ENCODE results near the gene KRTAP2-2. TPM values are rescaled to one million over a fixed set of nuclear protein-coding genes. Genes with fewer than 3 reads are reported as not detected.
"Not testable (repeated sequence)": the region's sequence is repeated elsewhere in the genome, so short reads cannot be mapped to it uniquely, and the experiment has no call there.

KRTAP2-2 gene
- polyA plus RNA-seq, 3 donors from 2014 or later: not detected

GRCh38 chr17:41073676-41074075 lies 18.6 kb upstream of the KRTAP2-2 start:
- Mint-ChIP-seq H3K4me1 (peaks cover 0 to 2% of the 10 kb centered on the region in 2 donors), H3K36me3 (no peaks in the 10 kb centered on the region), H3K9me3 (no peaks in the 10 kb centered on the region), H3K27ac (no peak overlapping the region), H3K4me3 (no peak overlapping the region), H3K27me3 (ENCODE audit: low read depth in 3 of 3) (peaks cover 2 to 4% (median 2%) of the 10 kb centered on the region in 3 donors)
- no peak for DNase-seq

GRCh38 chr17:41071606-41072360 lies 16.8 kb upstream of the KRTAP2-2 start:
- no peak overlapping the region for H3K27ac Mint-ChIP-seq
- peaks cover 0 to 1% (median 0%) of the 10 kb centered on the region in 6 donors for H3K9me3 Mint-ChIP-seq
- peaks cover 0 to 4% (median 2%) of the 10 kb centered on the region in 3 donors for H3K27me3 Mint-ChIP-seq (ENCODE audit: low read depth in 3 of 3)
- no peak overlapping the region for H3K4me3 Mint-ChIP-seq
- H3K4me1 Mint-ChIP-seq: peaks cover 0 to 2% of the 10 kb centered on the region in 2 donors
- H3K36me3 Mint-ChIP-seq: no peaks in the 10 kb centered on the region
- no peak for DNase-seq

- DNase-seq: no peak
- H3K4me3 Mint-ChIP-seq: no peak overlapping the region
- H3K9me3 Mint-ChIP-seq: peaks cover 0 to 1% (median 0%) of the 10 kb centered on the region in 6 donors
- no peaks in the 10 kb centered on the region for H3K36me3 Mint-ChIP-seq
- H3K27me3 Mint-ChIP-seq (ENCODE audit: low read depth in 3 of 3): peaks cover 0 to 2% (median 0%) of the 10 kb centered on the region in 3 donors
- H3K27ac Mint-ChIP-seq: no peak overlapping the region
- H3K4me1 Mint-ChIP-seq: peaks cover 0 to 2% of the 10 kb centered on the region in 2 donors
Measured at GRCh38 chr17:41069031-41069430, 14.0 kb upstream of the KRTAP2-2 start.

- H3K4me3 Mint-ChIP-seq: no peak overlapping the region
- DNase-seq: no peak
- no peaks in the 10 kb centered on the region for H3K36me3 Mint-ChIP-seq
- peaks cover 0 to 2% of the 10 kb centered on the region in 2 donors for H3K4me1 Mint-ChIP-seq
- peaks cover 0 to 6% (median 2%) of the 10 kb centered on the region in 3 donors for H3K27me3 Mint-ChIP-seq (ENCODE audit: low read depth in 3 of 3)
- no peak overlapping the region for H3K27ac Mint-ChIP-seq
- peaks cover 0 to 1% (median 0%) of the 10 kb centered on the region in 6 donors for H3K9me3 Mint-ChIP-seq
Measured at GRCh38 chr17:41067281-41067680, 12.3 kb upstream of the KRTAP2-2 start.

- Mint-ChIP-seq H3K36me3 (no peaks in the 10 kb centered on the region), H3K4me3 (no peak within 1 kb of the TSS), H3K9me3 (peaks cover 0 to 1% (median 0%) of the 10 kb centered on the region in 6 donors), H3K27ac (no peak within 1 kb of the TSS), H3K27me3 (ENCODE audit: low read depth in 3 of 3) (peaks cover 0 to 12% (median 2%) of the 10 kb centered on the region in 3 donors), H3K4me1 (peaks cover 0 to 2% of the 10 kb centered on the region in 2 donors)
- no peak for DNase-seq
Measured at GRCh38 chr17:41065829-41066624, 11.0 kb upstream of the KRTAP2-2 start, which contains the start of gene KRTAP2-4. KRTAP2-4 (minus strand) TSS chr17:41065879; CDS start chr17:41065845, 34 bp downstream.

- not testable (repeated sequence) for H3K9me3 Mint-ChIP-seq, H3K4me1 Mint-ChIP-seq, H3K36me3 Mint-ChIP-seq, DNase-seq, H3K27ac Mint-ChIP-seq, H3K4me3 Mint-ChIP-seq
- peaks cover 0 to 14% (median 4%) of the 10 kb centered on the region in 3 donors for H3K27me3 Mint-ChIP-seq (ENCODE audit: low read depth in 3 of 3)
Measured at GRCh38 chr17:41065016-41065689, 10.1 kb upstream of the KRTAP2-2 start.

- Mint-ChIP-seq H3K4me3 (no peak overlapping the region), H3K27ac (no peak overlapping the region), H3K36me3 (no peaks in the 10 kb centered on the region), H3K27me3 (ENCODE audit: low read depth in 3 of 3) (peaks cover 2 to 14% (median 4%) of the 10 kb centered on the region in 3 donors), H3K4me1 (peaks cover 0 to 2% of the 10 kb centered on the region in 2 donors), H3K9me3 (peaks cover 0 to 4% (median 0%) of the 10 kb centered on the region in 6 donors)
- no peak for DNase-seq
Measured at GRCh38 chr17:41064301-41064700, 9.3 kb upstream of the KRTAP2-2 start.

GRCh38 chr17:41063449-41063848 lies 8.4 kb upstream of the KRTAP2-2 start:
- Mint-ChIP-seq H3K4me3 (no peak overlapping the region), H3K9me3 (peaks cover 0 to 5% (median 0%) of the 10 kb centered on the region in 6 donors), H3K36me3 (no peaks in the 10 kb centered on the region), H3K27ac (no peak overlapping the region), H3K27me3 (ENCODE audit: low read depth in 3 of 3) (peaks cover 2 to 14% (median 4%) of the 10 kb centered on the region in 3 donors), H3K4me1 (no peaks in the 10 kb centered on the region)
- DNase-seq: no peak

- Mint-ChIP-seq H3K36me3 (no peaks in the 10 kb centered on the region), H3K4me1 (no peaks in the 10 kb centered on the region), H3K9me3 (peaks cover 0 to 3% (median 0%) of the 10 kb centered on the region in 6 donors), H3K27me3 (ENCODE audit: low read depth in 3 of 3) (peaks cover 2 to 14% (median 4%) of the 10 kb centered on the region in 3 donors), H3K27ac (no peak overlapping the region), H3K4me3 (no peak overlapping the region)
- no peak for DNase-seq
Measured at GRCh38 chr17:41061964-41062363, 6.9 kb upstream of the KRTAP2-2 start.

- H3K27me3 Mint-ChIP-seq (ENCODE audit: low read depth in 3 of 3): peaks cover 2 to 14% (median 4%) of the 10 kb centered on the region in 3 donors
Measured at GRCh38 chr17:41060052-41060604, 5.1 kb upstream of the KRTAP2-2 start, which contains the start of gene KRTAP2-3. KRTAP2-3 (minus strand) TSS chr17:41060114; CDS start chr17:41060050, 64 bp downstream.

GRCh38 chr17:41059276-41060051 lies 4.4 kb upstream of the KRTAP2-2 start:
- not testable (repeated sequence) for H3K36me3 Mint-ChIP-seq, H3K27ac Mint-ChIP-seq, H3K4me1 Mint-ChIP-seq, DNase-seq, H3K9me3 Mint-ChIP-seq, H3K4me3 Mint-ChIP-seq
- peaks cover 2 to 15% (median 4%) of the 10 kb centered on the region in 3 donors for H3K27me3 Mint-ChIP-seq (ENCODE audit: low read depth in 3 of 3)

More at GRCh38 chr17:41060052-41060604, 5.1 kb upstream of the KRTAP2-2 start, which contains the start of gene KRTAP2-3:
- no peaks in the 10 kb centered on the region for H3K36me3 Mint-ChIP-seq
- no peaks in the 10 kb centered on the region for H3K4me1 Mint-ChIP-seq
- peaks cover 0 to 3% (median 0%) of the 10 kb centered on the region in 6 donors for H3K9me3 Mint-ChIP-seq
- H3K27ac Mint-ChIP-seq: no peak within 1 kb of the TSS
- no peak for DNase-seq
- no peak within 1 kb of the TSS for H3K4me3 Mint-ChIP-seq

- Mint-ChIP-seq H3K9me3 (peaks cover 0 to 3% (median 0%) of the 10 kb centered on the region in 6 donors), H3K27me3 (ENCODE audit: low read depth in 3 of 3) (peaks cover 2 to 17% (median 2%) of the 10 kb centered on the region in 3 donors), H3K27ac (no peak overlapping the region), H3K4me1 (no peaks in the 10 kb centered on the region), H3K36me3 (no peaks in the 10 kb centered on the region), H3K4me3 (no peak overlapping the region)
- no peak for DNase-seq
Measured at GRCh38 chr17:41058741-41059140, 3.7 kb upstream of the KRTAP2-2 start.

All from immature natural killer cell (primary cell).